K562 (cell line): Measurements from ENCODE around the gene PILRA. TPM values are rescaled to one million over a fixed set of nuclear protein-coding genes. Genes with fewer than 3 reads are reported as not detected.
A peak's percentile ranks its signal among the peaks of the same experiment; 100 is the strongest.

Experiments
- ATAC-seq: fragments of 200-7000 bp; cut with Tn5 transposase; 3 replicates; pipeline ENCODE4 v1.9.1; 2020; ENCODE audit warnings: moderate library complexity
- BruUV-seq: library from RNA; stranded (reverse); fragments of 400-500 nt; replicated peaks from 2 replicates; lab custom pipeline; 2021; lab: Mats Ljungman, UMichigan
- CTCF ChIA-PET: fragments of 300-600 bp; formaldehyde crosslinking; extraction: SDS; loops from one replicate; lab custom pipeline; 2021; ENCODE audit warnings: low intra/inter-chr PET ratio; lab: Yijun Ruan, JAX
- POLR2A ChIA-PET: fragments of 300-600, 350-650 bp; sonication (Branson Sonifier 250); formaldehyde crosslinking; extraction: SDS; loops from one replicate; lab custom pipeline; 2021; ENCODE audit warnings: antibody characterized with exemption, inconsistent platforms; lab: Yijun Ruan, JAX
- DNase-seq, 4 experiments: peaks; one replicate each; pipeline versions ENCODE4 v3.0.0 to v3.0.0-alpha.2; 2011 to 2018; ENCODE audit warnings: low spot score in 3 of 4, mixed read lengths in 3 of 4; ENCODE audit errors: extremely low read depth in 1 of 4
- FAIRE-seq: peaks from 2 replicates; lab custom pipeline; 2011; peaks lifted over from hg19 to GRCh38; lab: Jason Lieb, UNC
- H2AFZ ChIP-seq: 2 replicates; pipeline ENCODE4 v1.6.0; 2011; ENCODE audit warnings: low read depth, low read length, control low read depth, inconsistent platforms
- H3K27ac ChIP-seq: fragments of 200-600 bp; 3 replicates; pipeline ENCODE4 v1.8.0; 2011; ENCODE audit warnings: low read depth, mild to moderate bottlenecking, control low read depth, inconsistent platforms, low read length, moderate library complexity, mixed read lengths; ENCODE audit errors: extremely low read depth
- H3K27me3 ChIP-seq, 2 experiments: fragments of 300-600 bp in 1 of 2; 2 replicates in 1 of 2; 3 replicates in 1 of 2; pipeline versions ENCODE4 v1.6.0 to v1.8.0; 2011; ENCODE audit warnings: inconsistent platforms in 2 of 2, low read length in 2 of 2, mild to moderate bottlenecking in 1 of 2, mixed read lengths in 1 of 2, moderate library complexity in 1 of 2; ENCODE audit not compliant: control insufficient read depth in 2 of 2, insufficient read depth in 2 of 2
- H3K36me3 ChIP-seq: fragments of 300-600 bp; 3 replicates; pipeline ENCODE4 v1.8.0; 2011; ENCODE audit warnings: mild to moderate bottlenecking, low read length, inconsistent platforms; ENCODE audit not compliant: control insufficient read depth, insufficient read depth
- H3K4me1 ChIP-seq, 2 experiments: fragments of 200-600 bp in 1 of 2; replicated peaks in 1 of 2; 2 replicates in 1 of 2; 3 replicates in 1 of 2; pipeline versions ENCODE4 v1.5.1 to v1.8.0; 2011; ENCODE audit warnings: inconsistent platforms in 2 of 2, low read length in 2 of 2, mild to moderate bottlenecking in 1 of 2, mixed read lengths in 1 of 2, moderate library complexity in 1 of 2; ENCODE audit not compliant: control insufficient read depth in 2 of 2, insufficient read depth in 2 of 2
- H3K4me2 ChIP-seq: 2 replicates; pipeline ENCODE4 v1.6.1; 2011; ENCODE audit warnings: low read length, control low read depth, inconsistent platforms, mixed read lengths; ENCODE audit not compliant: insufficient read depth
- H3K4me3 ChIP-seq: fragments of 200-600 bp; sonication (generic), shearing (Covaris generic); 2 replicates; pipeline ENCODE4 v1.5.1; 2016; ENCODE audit warnings: control low read depth, inconsistent platforms
- H3K79me2 ChIP-seq: fragments of 200-600 bp; 3 replicates; pipeline ENCODE4 v1.8.0; 2011; ENCODE audit warnings: low read length, inconsistent platforms; ENCODE audit not compliant: control insufficient read depth, insufficient read depth
- H3K9ac ChIP-seq, 2 experiments: 2 replicates each; pipeline versions ENCODE4 v1.6.0 to v1.6.1; 2011; ENCODE audit warnings: low read depth in 2 of 2, low read length in 2 of 2, control low read depth in 1 of 2, inconsistent platforms in 1 of 2, mild to moderate bottlenecking in 1 of 2, mixed read lengths in 1 of 2; ENCODE audit not compliant: insufficient read depth in 1 of 2
- H3K9me1 ChIP-seq: one replicate; pipeline ENCODE4 v1.6.0; 2011; ENCODE audit warnings: inconsistent platforms, mild to moderate bottlenecking, low read length, moderate library complexity; ENCODE audit not compliant: control insufficient read depth, insufficient read depth
- H3K9me3 ChIP-seq: replicated peaks from 2 replicates; pipeline ENCODE4 v1.5.1; 2011; ENCODE audit warnings: low read depth, low read length, inconsistent platforms; ENCODE audit not compliant: control insufficient read depth, insufficient read depth
- H4K20me1 ChIP-seq: replicated peaks from 2 replicates; pipeline ENCODE4 v1.6.1; 2011; ENCODE audit warnings: low read length, inconsistent platforms, mixed read lengths; ENCODE audit not compliant: control insufficient read depth, insufficient read depth
- C11orf30 ChIP-seq: fragments of 450-650 bp; IDR thresholded peaks from 2 replicates; pipeline ENCODE4 v1.6.1; 2016; ENCODE audit warnings: low read depth, mild to moderate bottlenecking
- DACH1 ChIP-seq: fragments of 450-650 bp; IDR thresholded peaks from 2 replicates; pipeline ENCODE4 v1.6.1; 2018; ENCODE audit not compliant: partially characterized antibody
- MAFF ChIP-seq: IDR thresholded peaks from 2 replicates; pipeline ENCODE4 v1.6.1; 2012; ENCODE audit warnings: low read length, improper control_type of control experiment
- MAFG ChIP-seq: fragments of 450-650 bp; conservative IDR thresholded peaks from 2 replicates; pipeline ENCODE4 v1.6.1; 2016; ENCODE audit warnings: missing genetic modification characterization, missing compliant biosample characterization
- ZKSCAN8 ChIP-seq: fragments of 200-800 bp; sonication (Bioruptor generic); IDR thresholded peaks from 2 replicates; pipeline ENCODE4 v1.6.1; 2016; ENCODE audit warnings: missing genetic modification characterization, missing compliant biosample characterization
- ZNF316 ChIP-seq: fragments of 450-650 bp; IDR thresholded peaks from 2 replicates; pipeline ENCODE4 v1.6.1; 2016
- ZNF609 ChIP-seq: sonication (generic); formaldehyde crosslinking; IDR thresholded peaks from 2 replicates; pipeline ENCODE4 v1.8.1; 2023; ENCODE audit warnings: missing genetic modification reagents, mild to moderate bottlenecking, borderline replicate concordance
- WGBS: fragments of 100-300 bp; shearing (Covaris generic); methylation state at CpG from one replicate; pipeline ENCODE4 v1.1.6; 2016; ENCODE audit warnings: low coverage, mixed read lengths; ENCODE audit not compliant: insufficient coverage; ENCODE audit errors: missing lambda C conversion rate; 5-methylcytosine and 5-hydroxymethylcytosine counted together
- in situ Hi-C: fragments of 300-500 bp; cut with MboI; formaldehyde crosslinking; loops from 4 replicates; pipeline ENCODE4 v1.15.0; 2018; ENCODE audit warnings: inconsistent platforms, mixed read lengths
- intact Hi-C: fragments of 100-400 bp; cut with micrococcal nuclease; formaldehyde crosslinking; loops from 2 replicates; pipeline ENCODE4 v1.14.2; 2022
- polyA plus RNA-seq, 8 experiments: library from polyadenylated mRNA; depleted of rRNA in 4 of 8; stranded (reverse) in 5 of 8; unstranded in 3 of 8; fragments of >200 nt; fragmentation: Nextera tagmentation in 2 of 8; fragmentation: Illumina TruSeq in 1 of 8; extraction: Ambion mirVana in 2 of 8; extraction: Trizol in 1 of 8; gene quantifications; 2 replicates each; pipeline versions ENCODE4 v1.2.1 to v1.2.3, GENCODE V29; 2011 to 2014; ENCODE audit warnings: inconsistent platforms in 1 of 8, missing spikeins in 1 of 8
- total RNA-seq, 7 experiments: library from RNA; depleted of rRNA in 6 of 7; stranded (reverse); fragments of >200 nt in 6 of 7; fragmentation: Illumina TruSeq in 2 of 7; extraction: Trizol in 2 of 7; gene quantifications; 2 replicates each; pipeline versions ENCODE4 v1.2.1 to v1.2.3, GENCODE V29; 2011 to 2021; ENCODE audit warnings: low replicate concordance in 1 of 7

PILRA gene
- total and polyA plus RNA-seq, 9 of the 15 experiments (the other 6 are each of a cell fraction or from before 2014, with no cell fraction given): 0.13 to 1.8 (median 0.62) TPM

GRCh38 chr7:100425347-100425746, 52.1 kb downstream of the PILRA start:
- BruUV-seq: no TSS peak
- no peaks in the 10 kb centered on the region for H3K9me1 ChIP-seq
- peaks cover 9% of the 10 kb centered on the region for H3K79me2 ChIP-seq
- ATAC-seq (no peak), FAIRE-seq (no peak), DNase-seq (no peak)
- H3K27me3 ChIP-seq: no peaks in the 10 kb centered on the region
- H3K4me3 ChIP-seq: no peak overlapping the region
- H3K27ac ChIP-seq: no peak overlapping the region
- CTCF ChIA-PET: no interaction called here
- WGBS: 44% methylated on average over 1 of the region's 1 CpG
- in situ Hi-C loops: no loop called here
- no peak overlapping the region for H2AFZ ChIP-seq
- intact Hi-C loops: no loop called here
- TF ChIP-seq ZKSCAN8 (CRISPR knock-in tag): no peak
- peak; percentile 16; the same call in 1 of the 2 replicates for TF ChIP-seq MAFF
- peak; percentile 36 for TF ChIP-seq MAFG (tag)
- peak; percentile 75 for TF ChIP-seq C11orf30
- peak; percentile 84 for TF ChIP-seq ZNF316
- TF ChIP-seq DACH1: no peak
- no peak for TF ChIP-seq ZNF609 (CRISPR knock-in tag)
- H4K20me1 ChIP-seq: no peaks in the 10 kb centered on the region
- H3K4me1 ChIP-seq: peaks cover 3 to 20% of the 10 kb centered on the region in 2 experiments; a peak in 4 of 5 replicates
- no peaks in the 10 kb centered on the region for H3K36me3 ChIP-seq
- POLR2A ChIA-PET: interaction anchor here (0.7 to 1.1 kb wide), 2 partner anchors 10 to 484 kb away, joined by 3 read pairs; no protein-coding TSS in a partner anchor
- H3K4me2 ChIP-seq: no peak overlapping the region
- peaks cover 4% of the 10 kb centered on the region; the same call in 1 of the 2 replicates for H3K9me3 ChIP-seq
- H3K9ac ChIP-seq: no peak overlapping the region
